HepG2 (cell line): ENCODE results near the gene INTS6. TPM values are rescaled to one million over a fixed set of nuclear protein-coding genes. Genes with fewer than 3 reads are reported as not detected.

Experiments
- ELF3 ChIP-seq: IDR thresholded peaks from 2 replicates; pipeline ENCODE4 v1.6.1; 2016; ENCODE audit warnings: missing genetic modification reagents, missing compliant biosample characterization
- FLYWCH1 ChIP-seq: sonication (generic); formaldehyde crosslinking; IDR thresholded peaks from 2 replicates; pipeline ENCODE4 v1.8.1; 2023; ENCODE audit warnings: mild to moderate bottlenecking, missing genetic modification reagents
- MAFK ChIP-seq, 2 experiments: IDR thresholded peaks in 1 of 2; conservative IDR thresholded peaks in 1 of 2; 2 replicates each; pipeline ENCODE4 v1.6.1; 2011; ENCODE audit warnings: improper control_type of control experiment in 2 of 2, low read length in 2 of 2
- NFE2 ChIP-seq: sonication (generic); formaldehyde crosslinking; IDR thresholded peaks from 2 replicates; pipeline ENCODE4 v1.4.0; 2020; ENCODE audit warnings: missing genetic modification reagents
- RFXANK ChIP-seq: IDR thresholded peaks from 2 replicates; pipeline ENCODE4 v1.6.1; 2016
- SRSF9 ChIP-seq: fragments of 200-400 bp; formaldehyde crosslinking; IDR thresholded peaks from 2 replicates; pipeline ENCODE4 v1.6.1; 2018; ENCODE audit warnings: borderline replicate concordance, mild to moderate bottlenecking, low read depth, low read length; ENCODE audit not compliant: insufficient read depth, poor library complexity, severe bottlenecking
- TBL1XR1 ChIP-seq: fragments of 150-350 bp; IDR thresholded peaks from 2 replicates; pipeline ENCODE4 v1.6.1; 2014; ENCODE audit warnings: borderline replicate concordance, low read length; ENCODE audit not compliant: partially characterized antibody
- XBP1 ChIP-seq: sonication (generic); formaldehyde crosslinking; IDR thresholded peaks from 2 replicates; pipeline ENCODE4 v1.5.0; 2020; ENCODE audit warnings: missing genetic modification reagents
- ZNF142 ChIP-seq: sonication (generic); formaldehyde crosslinking; IDR thresholded peaks from 2 replicates; pipeline ENCODE4 v1.4.0; 2020; ENCODE audit warnings: missing genetic modification reagents
- ZNF235 ChIP-seq: sonication (generic); formaldehyde crosslinking; IDR thresholded peaks from 2 replicates; pipeline ENCODE4 v1.8.1; 2023; ENCODE audit warnings: mild to moderate bottlenecking, missing genetic modification reagents, borderline replicate concordance
- ZNF414 ChIP-seq: sonication (generic); formaldehyde crosslinking; IDR thresholded peaks from 2 replicates; pipeline ENCODE4 v1.5.0; 2020; ENCODE audit warnings: missing genetic modification reagents
- ZNF572 ChIP-seq: sonication (generic); formaldehyde crosslinking; IDR thresholded peaks from 2 replicates; pipeline ENCODE4 v1.5.1; 2020; ENCODE audit warnings: mild to moderate bottlenecking, missing genetic modification reagents
- ZNF816 ChIP-seq: sonication (generic); formaldehyde crosslinking; IDR thresholded peaks from 2 replicates; pipeline ENCODE4 v1.8.0; 2022; ENCODE audit warnings: missing genetic modification reagents, mild to moderate bottlenecking, borderline replicate concordance
- polyA plus RNA-seq, 8 experiments: library from polyadenylated mRNA; depleted of rRNA in 3 of 8; stranded (reverse) in 7 of 8; unstranded in 1 of 8; fragments of >200 nt; fragmentation: Illumina TruSeq in 4 of 8; extraction: Trizol in 4 of 8; gene quantifications; 2 replicates each; pipeline versions ENCODE4 v1.2.1 to v1.2.3, GENCODE V29; 2011 to 2016; ENCODE audit warnings: low read depth in 4 of 8, missing spikeins in 1 of 8, mixed read lengths in 1 of 8; ENCODE audit not compliant: insufficient read depth in 1 of 8
- total RNA-seq, 5 experiments: library from RNA; depleted of rRNA; stranded (reverse); fragments of >200 nt; fragmentation: Illumina TruSeq; extraction: Trizol; gene quantifications; 2 replicates each; pipeline ENCODE4 v1.2.3, GENCODE V29; 2016; ENCODE audit warnings: low read depth in 1 of 5
- TF ChIP-seq, protein P1 (sequence below): sonication (generic); formaldehyde crosslinking; IDR thresholded peaks from 2 replicates; pipeline ENCODE4 v1.5.0; 2020; ENCODE audit warnings: mild to moderate bottlenecking, missing genetic modification reagents
- TF ChIP-seq, protein P2 (sequence below): sonication (generic); formaldehyde crosslinking; IDR thresholded peaks from 2 replicates; pipeline ENCODE4 v1.5.1; 2020; ENCODE audit warnings: mild to moderate bottlenecking, missing genetic modification reagents, borderline replicate concordance
- TF ChIP-seq, protein P3 (sequence below): IDR thresholded peaks from 2 replicates; pipeline ENCODE4 v1.6.1; 2016

Gene INTS6
- total and polyA plus RNA-seq, 2 of the 13 experiments (the other 11 are each of a cell fraction or from before 2014, with no cell fraction given), result 27.9 to 38.4 TPM

DNA sequence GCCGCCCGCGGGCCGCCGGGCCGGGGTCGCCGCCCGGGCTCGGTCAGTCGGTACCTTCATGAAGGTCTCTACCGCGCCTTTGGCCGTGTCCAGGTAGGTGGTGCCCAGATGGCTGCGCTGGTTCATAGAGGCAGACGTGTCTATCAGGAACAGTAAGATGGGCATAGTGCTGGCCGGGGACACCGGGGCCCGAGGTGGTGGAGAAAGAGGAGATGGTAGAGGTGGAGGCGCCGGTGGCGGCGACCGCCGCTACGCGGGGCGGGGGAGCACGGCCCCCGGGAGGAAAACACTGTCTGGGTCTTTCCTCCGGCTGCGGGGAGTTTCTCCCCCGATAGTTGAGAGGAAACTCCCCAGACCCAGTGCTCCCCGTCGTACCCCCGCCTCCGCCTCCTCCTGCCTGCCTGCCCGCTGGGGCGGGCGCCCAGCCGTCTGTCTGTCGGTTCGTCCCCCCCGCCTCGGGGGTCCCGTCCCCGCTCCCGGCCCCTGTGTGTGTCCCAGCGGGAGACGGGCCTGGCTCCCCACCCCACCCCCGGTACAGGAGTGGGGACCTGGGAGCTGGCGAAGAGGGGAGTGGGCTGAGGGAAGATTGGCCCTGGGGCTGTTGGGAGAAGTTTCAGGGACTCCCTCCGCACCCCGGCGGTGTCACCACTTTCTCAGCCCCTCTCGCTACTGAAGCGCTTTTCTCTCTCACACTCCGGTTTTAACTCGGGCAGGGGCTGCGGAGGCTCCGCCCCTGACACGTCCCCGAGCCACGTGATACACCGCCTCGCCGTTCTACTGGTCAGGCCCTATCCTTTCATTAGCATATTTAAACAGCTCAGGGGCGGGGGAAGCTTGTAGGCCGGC, at the start of gene INTS6 (continued):
- peak; percentile 64; the same call in 1 of the 2 replicates for TF ChIP-seq ZNF142 (CRISPR knock-in tag)
- no peak for TF ChIP-seq ZNF235 (CRISPR knock-in tag)
- TF ChIP-seq, protein P1, sequence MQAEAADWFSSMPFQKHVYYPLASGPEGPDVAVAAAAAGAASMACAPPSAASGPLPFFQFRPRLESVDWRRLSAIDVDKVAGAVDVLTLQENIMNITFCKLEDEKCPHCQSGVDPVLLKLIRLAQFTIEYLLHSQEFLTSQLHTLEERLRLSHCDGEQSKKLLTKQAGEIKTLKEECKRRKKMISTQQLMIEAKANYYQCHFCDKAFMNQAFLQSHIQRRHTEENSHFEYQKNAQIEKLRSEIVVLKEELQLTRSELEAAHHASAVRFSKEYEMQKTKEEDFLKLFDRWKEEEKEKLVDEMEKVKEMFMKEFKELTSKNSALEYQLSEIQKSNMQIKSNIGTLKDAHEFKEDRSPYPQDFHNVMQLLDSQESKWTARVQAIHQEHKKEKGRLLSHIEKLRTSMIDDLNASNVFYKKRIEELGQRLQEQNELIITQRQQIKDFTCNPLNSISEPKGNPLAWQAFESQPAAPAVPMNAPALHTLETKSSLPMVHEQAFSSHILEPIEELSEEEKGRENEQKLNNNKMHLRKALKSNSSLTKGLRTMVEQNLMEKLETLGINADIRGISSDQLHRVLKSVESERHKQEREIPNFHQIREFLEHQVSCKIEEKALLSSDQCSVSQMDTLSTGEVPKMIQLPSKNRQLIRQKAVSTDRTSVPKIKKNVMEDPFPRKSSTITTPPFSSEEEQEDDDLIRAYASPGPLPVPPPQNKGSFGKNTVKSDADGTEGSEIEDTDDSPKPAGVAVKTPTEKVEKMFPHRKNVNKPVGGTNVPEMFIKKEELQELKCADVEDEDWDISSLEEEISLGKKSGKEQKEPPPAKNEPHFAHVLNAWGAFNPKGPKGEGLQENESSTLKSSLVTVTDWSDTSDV (CRISPR knock-in tag), result no peak
- TF ChIP-seq FLYWCH1 (CRISPR knock-in tag), result no peak
- no peak for TF ChIP-seq MAFK (conservative IDR thresholded peaks at IDR 0.05 in 1 of 2, IDR thresholded peaks at IDR 0.05 in 1 of 2; ENCODE audit: low read length in 2 of 2)
- no peak for TF ChIP-seq NFE2 (CRISPR knock-in tag)
- peak; percentile 63 for TF ChIP-seq TBL1XR1
- TF ChIP-seq RFXANK (CRISPR knock-in tag), result no peak
- TF ChIP-seq SRSF9, result no peak
- no peak for TF ChIP-seq ELF3 (CRISPR knock-in tag)
- TF ChIP-seq, protein P2, sequence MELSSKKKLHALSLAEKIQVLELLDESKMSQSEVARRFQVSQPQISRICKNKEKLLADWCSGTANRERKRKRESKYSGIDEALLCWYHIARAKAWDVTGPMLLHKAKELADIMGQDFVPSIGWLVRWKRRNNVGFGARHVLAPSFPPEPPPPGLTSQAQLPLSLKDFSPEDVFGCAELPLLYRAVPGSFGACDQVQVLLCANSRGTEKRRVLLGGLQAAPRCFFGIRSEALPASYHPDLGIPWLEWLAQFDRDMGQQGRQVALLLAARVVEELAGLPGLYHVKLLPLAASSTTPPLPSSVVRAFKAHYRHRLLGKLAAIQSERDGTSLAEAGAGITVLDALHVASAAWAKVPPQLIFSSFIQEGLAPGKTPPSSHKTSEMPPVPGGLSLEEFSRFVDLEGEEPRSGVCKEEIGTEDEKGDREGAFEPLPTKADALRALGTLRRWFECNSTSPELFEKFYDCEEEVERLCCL (CRISPR knock-in tag), result no peak
- TF ChIP-seq ZNF572 (CRISPR knock-in tag), result no peak
- TF ChIP-seq, protein P3, sequence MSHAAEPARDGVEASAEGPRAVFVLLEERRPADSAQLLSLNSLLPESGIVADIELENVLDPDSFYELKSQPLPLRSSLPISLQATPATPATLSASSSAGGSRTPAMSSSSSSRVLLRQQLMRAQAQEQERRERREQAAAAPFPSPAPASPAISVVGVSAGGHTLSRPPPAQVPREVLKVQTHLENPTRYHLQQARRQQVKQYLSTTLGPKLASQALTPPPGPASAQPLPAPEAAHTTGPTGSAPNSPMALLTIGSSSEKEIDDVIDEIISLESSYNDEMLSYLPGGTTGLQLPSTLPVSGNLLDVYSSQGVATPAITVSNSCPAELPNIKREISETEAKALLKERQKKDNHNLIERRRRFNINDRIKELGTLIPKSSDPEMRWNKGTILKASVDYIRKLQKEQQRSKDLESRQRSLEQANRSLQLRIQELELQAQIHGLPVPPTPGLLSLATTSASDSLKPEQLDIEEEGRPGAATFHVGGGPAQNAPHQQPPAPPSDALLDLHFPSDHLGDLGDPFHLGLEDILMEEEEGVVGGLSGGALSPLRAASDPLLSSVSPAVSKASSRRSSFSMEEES, result peak; percentile 57; the same call in 1 of the 2 replicates
- peak; percentile 49; the same call in 1 of the 2 replicates for TF ChIP-seq ZNF816
- peak; percentile 85; the same call in 1 of the 2 replicates for TF ChIP-seq XBP1 (CRISPR knock-in tag)
- TF ChIP-seq ZNF414 (CRISPR knock-in tag), result 0 out of 2 replicates have a peak, but pooled peaks have one; percentile 46
